GM12878 (cell line): ENCODE data around the gene RAPGEF4. TPM values are rescaled to one million over a fixed set of nuclear protein-coding genes. Genes with fewer than 3 reads are reported as not detected.

Experiments used
- ATAC-seq: fragments of 200-7000 bp; cut with Tn5 transposase; 3 replicates; pipeline ENCODE4 v1.9.1; 2020; ENCODE audit warnings: mild to moderate bottlenecking, moderate library complexity
- BruUV-seq: library from RNA; stranded (reverse); fragments of 400-500 nt; replicated peaks from 2 replicates; lab custom pipeline; 2021; lab: Mats Ljungman, UMichigan
- CTCF ChIA-PET: fragments of 300-600 bp; sonication (Branson Sonifier 250); formaldehyde crosslinking; extraction: SDS; loops from one replicate; lab custom pipeline; 2021; ENCODE audit warnings: inconsistent platforms; lab: Yijun Ruan, JAX
- POLR2A ChIA-PET: fragments of 350-600 bp; formaldehyde crosslinking; extraction: SDS; loops from one replicate; lab custom pipeline; 2021; ENCODE audit warnings: inconsistent platforms; lab: Charles Lee
- RAD21 ChIA-PET: fragments of 300-600 bp; sonication (Branson Sonifier 250); formaldehyde crosslinking; loops from one replicate; lab custom pipeline; 2023; ENCODE audit warnings: antibody characterized with exemption; ENCODE audit not compliant: unreplicated experiment; lab: Charles Lee
- SMC1A ChIA-PET: fragments of 300-600 bp; sonication (Branson Sonifier 250); formaldehyde crosslinking; loops from one replicate; lab custom pipeline; 2023; ENCODE audit not compliant: unreplicated experiment, uncharacterized antibody; lab: Charles Lee
- DNase-seq: peaks from one replicate; pipeline ENCODE4 v3.0.0-alpha.2; 2011; ENCODE audit warnings: low read depth, low spot score
- FAIRE-seq: peaks from 3 replicates; lab custom pipeline; 2011; peaks lifted over from hg19 to GRCh38; lab: Jason Lieb, UNC
- H2AFZ ChIP-seq: 2 replicates; pipeline ENCODE4 v1.6.0; 2011; ENCODE audit warnings: low read depth, low read length, control low read depth; ENCODE audit not compliant: control insufficient read depth
- H3K27ac ChIP-seq: 2 replicates; pipeline ENCODE4 v1.5.1; 2011; ENCODE audit warnings: control low read depth; ENCODE audit not compliant: control insufficient read depth, insufficient read depth
- H3K27me3 ChIP-seq, 2 experiments: replicated peaks in 1 of 2; 2 replicates each; pipeline versions ENCODE4 v1.6.0 to v1.6.1; 2011; ENCODE audit warnings: low read length in 1 of 2; ENCODE audit not compliant: control insufficient read depth in 2 of 2, insufficient read depth in 2 of 2
- H3K36me3 ChIP-seq, 2 experiments: 2 replicates each; pipeline ENCODE4 v1.5.1; 2011; ENCODE audit warnings: low read length in 1 of 2; ENCODE audit not compliant: control insufficient read depth in 2 of 2, insufficient read depth in 2 of 2
- H3K4me1 ChIP-seq: 2 replicates; pipeline ENCODE4 v1.6.1; 2011; ENCODE audit warnings: mild to moderate bottlenecking, low read length, moderate library complexity, mixed read lengths; ENCODE audit not compliant: control insufficient read depth, insufficient read depth
- H3K4me2 ChIP-seq: 2 replicates; pipeline ENCODE4 v1.6.0; 2011; ENCODE audit warnings: control low read depth; ENCODE audit not compliant: control insufficient read depth, insufficient read depth
- H3K4me3 ChIP-seq: fragments of 200-600 bp; sonication (generic); 2 replicates; pipeline ENCODE4 v1.5.1; 2016
- H3K79me2 ChIP-seq: 2 replicates; pipeline ENCODE4 v1.6.0; 2011; ENCODE audit warnings: low read length; ENCODE audit not compliant: control insufficient read depth, insufficient read depth
- H3K9ac ChIP-seq: 2 replicates; pipeline ENCODE4 v1.8.0; 2011; ENCODE audit warnings: low read length, control low read depth, mixed read lengths; ENCODE audit not compliant: control insufficient read depth, insufficient read depth
- H3K9me3 ChIP-seq: replicated peaks from 3 replicates; pipeline ENCODE4 v1.5.1; 2011; ENCODE audit warnings: mild to moderate bottlenecking, low read length; ENCODE audit not compliant: control insufficient read depth, insufficient read depth
- H4K20me1 ChIP-seq: 2 replicates; pipeline ENCODE4 v1.6.0; 2011; ENCODE audit not compliant: control insufficient read depth, insufficient read depth
- ATF3 ChIP-seq: IDR thresholded peaks from 2 replicates; pipeline ENCODE4 v1.6.1; 2011; ENCODE audit warnings: low read depth, mild to moderate bottlenecking, low read length, moderate library complexity, borderline replicate concordance; ENCODE audit errors: extremely low read depth
- BACH1 ChIP-seq: fragments of 450-650 bp; IDR thresholded peaks from 2 replicates; pipeline ENCODE4 v1.6.1; 2017; ENCODE audit warnings: mild to moderate bottlenecking, borderline replicate concordance
- BHLHE40 ChIP-seq, 2 experiments: fragments of 450-650 bp in 1 of 2; IDR thresholded peaks; 2 replicates each; pipeline ENCODE4 v1.6.1; 2011 to 2017; ENCODE audit warnings: low read depth in 2 of 2, borderline replicate concordance in 1 of 2, improper control_type of control experiment in 1 of 2, low read length in 1 of 2, mild to moderate bottlenecking in 1 of 2
- BMI1 ChIP-seq: fragments of 450-650 bp; IDR thresholded peaks from 2 replicates; pipeline ENCODE4 v1.6.1; 2016; ENCODE audit warnings: mild to moderate bottlenecking, moderate library complexity, borderline replicate concordance
- ETV6 ChIP-seq, 2 experiments: fragments of 450-650 bp in 1 of 2; IDR thresholded peaks in 1 of 2; conservative IDR thresholded peaks in 1 of 2; 2 replicates each; pipeline ENCODE4 v1.6.1; 2014; ENCODE audit warnings: antibody characterized with exemption in 1 of 2, borderline replicate concordance in 1 of 2, low read depth in 1 of 2, mild to moderate bottlenecking in 1 of 2, moderate library complexity in 1 of 2
- GABPA ChIP-seq: IDR thresholded peaks from 2 replicates; pipeline ENCODE4 v1.6.1; 2014; ENCODE audit warnings: antibody characterized with exemption, low read depth, mild to moderate bottlenecking, inconsistent platforms
- IKZF1 ChIP-seq: fragments of 450-650 bp; conservative IDR thresholded peaks from 2 replicates; pipeline ENCODE4 v1.6.1; 2017; ENCODE audit warnings: antibody characterized with exemption, mild to moderate bottlenecking
- MTA2 ChIP-seq: fragments of 450-650 bp; IDR thresholded peaks from 2 replicates; pipeline ENCODE4 v1.6.1; 2016; ENCODE audit warnings: low read depth, mild to moderate bottlenecking, moderate library complexity
- NFYB ChIP-seq: IDR thresholded peaks from 2 replicates; pipeline ENCODE4 v1.6.1; 2011; ENCODE audit warnings: low read depth, mild to moderate bottlenecking, low read length, improper control_type of control experiment, moderate library complexity; ENCODE audit not compliant: insufficient read depth
- PAX5 ChIP-seq: IDR thresholded peaks from 2 replicates; pipeline ENCODE4 v1.6.1; 2011; ENCODE audit warnings: low read depth, low read length, borderline replicate concordance
- PAX8 ChIP-seq: fragments of 450-650 bp; IDR thresholded peaks from 2 replicates; pipeline ENCODE4 v1.6.1; 2017; ENCODE audit warnings: mild to moderate bottlenecking, moderate library complexity
- SMAD5 ChIP-seq: IDR thresholded peaks from 2 replicates; pipeline ENCODE4 v1.6.1; 2016; ENCODE audit warnings: antibody characterized with exemption, low read depth
- SP1 ChIP-seq: IDR thresholded peaks from one replicate; pipeline ENCODE4 v1.6.1; 2011; ENCODE audit warnings: low read depth, low read length
- TARDBP ChIP-seq: IDR thresholded peaks from 2 replicates; pipeline ENCODE4 v1.6.1; 2016; ENCODE audit warnings: borderline replicate concordance
- WGBS: methylation state at CpG from one replicate; pipeline ENCODE4 v1.1.6; 2016; ENCODE audit warnings: low lambda C conversion rate; ENCODE audit not compliant: insufficient replicate concordance, insufficient coverage; ENCODE audit errors: missing lambda C conversion rate; 5-methylcytosine and 5-hydroxymethylcytosine counted together
- in situ Hi-C: fragments of 300-500 bp; cut with MboI; formaldehyde crosslinking; loops from 9 replicates; pipeline ENCODE4 v1.14.3; 2018; ENCODE audit warnings: mixed read lengths
- intact Hi-C: fragments of 100-400 bp; cut with micrococcal nuclease; formaldehyde crosslinking; loops from one replicate; pipeline ENCODE4 v1.14.2; 2022; ENCODE audit not compliant: unreplicated experiment
- polyA plus RNA-seq, 11 experiments: library from polyadenylated mRNA; depleted of rRNA in 4 of 11; unstranded in 6 of 11; stranded (reverse) in 5 of 11; fragments of >200 nt; fragmentation: Nextera tagmentation in 4 of 11; fragmentation: Illumina TruSeq in 1 of 11; extraction: Ambion mirVana in 4 of 11; extraction: Trizol in 1 of 11; gene quantifications; 1 replicate in 1 of 11; 2 replicates in 10 of 11; pipeline versions ENCODE4 v1.2.1 to v1.2.3, GENCODE V29; 2011 to 2016; ENCODE audit warnings: inconsistent platforms in 2 of 11, missing spikeins in 2 of 11, low read depth in 1 of 11
- total RNA-seq, 4 experiments: library from RNA; depleted of rRNA in 3 of 4; stranded (reverse); fragments of >200 nt in 3 of 4; fragmentation: Illumina TruSeq in 1 of 4; extraction: Trizol in 1 of 4; gene quantifications; 2 replicates each; pipeline versions ENCODE4 v1.2.1 to v1.2.3, GENCODE V29; 2013 to 2021

The RAPGEF4 gene
- total and polyA plus RNA-seq, 10 of the 15 experiments (the other 5 are each of a cell fraction or from before 2014, with no cell fraction given), result 0.18 TPM; not detected in 8

DNA sequence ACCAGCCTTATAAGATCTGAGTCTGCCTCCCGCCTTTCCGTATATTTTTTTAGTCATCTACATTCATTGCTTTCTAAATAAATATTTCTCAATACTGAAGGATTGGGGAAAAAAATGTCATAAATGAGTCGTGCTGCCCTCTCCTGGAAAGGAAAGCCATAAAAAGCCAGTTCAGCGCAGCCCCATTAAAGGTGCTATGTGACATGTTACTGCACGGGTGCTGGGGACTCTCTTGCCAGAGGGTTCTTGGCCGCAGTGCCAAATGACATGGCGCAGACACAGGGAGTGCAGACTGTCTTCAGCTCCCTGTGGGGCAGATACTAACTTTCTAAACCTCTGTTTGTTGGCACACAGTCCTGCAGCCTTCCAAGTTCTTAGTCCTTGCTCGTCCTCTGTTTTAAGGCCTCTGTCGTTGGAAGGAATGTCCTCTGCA lies 286.3 kb downstream of the RAPGEF4 start:
- no peak overlapping the region for H3K9ac ChIP-seq
- H3K4me2 ChIP-seq, result no peak overlapping the region
- FAIRE-seq, result no peak
- ChIA-PET SMC1A (no interaction called here), POLR2A (no interaction called here), CTCF (interaction anchor here (0.6 kb wide), 1 partner anchor 189 kb away, joined by 3 read pairs; no protein-coding TSS in a partner anchor), RAD21 (no interaction called here)
- no peak overlapping the region for H2AFZ ChIP-seq
- H3K9me3 ChIP-seq, result no peaks in the 10 kb centered on the region
- no peak for DNase-seq
- 57% methylated on average over 9 of the region's 9 CpGs for WGBS
- no TSS peak for BruUV-seq
- H3K4me3 ChIP-seq, result no peak overlapping the region
- H4K20me1 ChIP-seq, result no peaks in the 10 kb centered on the region
- in situ Hi-C loops, result no loop called here
- no peak for TF ChIP-seq ETV6 (conservative IDR thresholded peaks at IDR 0.05 in 1 of 2, IDR thresholded peaks at IDR 0.05 in 1 of 2; ENCODE audit: borderline replicate concordance in 1 of 2, low read depth in 1 of 2)
- no peak for TF ChIP-seq MTA2
- no peak for ATAC-seq
- H3K4me1 ChIP-seq, result no peaks in the 10 kb centered on the region
- no peaks in the 10 kb centered on the region for H3K36me3 ChIP-seq
- no peaks in the 10 kb centered on the region for H3K79me2 ChIP-seq
- H3K27me3 ChIP-seq, result peaks cover 0 to 2% of the 10 kb centered on the region in 2 experiments; a peak in 2 of 4 replicates
- intact Hi-C loops, result loop anchor here (10.0 kb wide), 1 partner anchor 373 kb away; no protein-coding TSS in a partner anchor
- H3K27ac ChIP-seq, result no peak overlapping the region

GRCh38 chr2:173023718-173024117 lies 288.1 kb downstream of the RAPGEF4 start:
- Histone ChIP-seq H3K79me2 (no peaks in the 10 kb centered on the region), H3K4me2 (no peak overlapping the region), H3K36me3 (no peaks in the 10 kb centered on the region), H3K27ac (no peak overlapping the region), H3K9ac (no peak overlapping the region), H3K4me3 (no peak overlapping the region), H3K9me3 (no peaks in the 10 kb centered on the region), H4K20me1 (no peaks in the 10 kb centered on the region), H2AFZ (no peak overlapping the region), H3K4me1 (no peaks in the 10 kb centered on the region), H3K27me3 (peaks cover 0 to 2% of the 10 kb centered on the region in 2 experiments; a peak in 2 of 4 replicates)
- WGBS, result 29% methylated on average over 5 of the region's 5 CpGs
- no peak for ATAC-seq
- intact Hi-C loops, result loop anchor here (10.0 kb wide), 1 partner anchor 371 kb away; no protein-coding TSS in a partner anchor
- FAIRE-seq, result no peak
- SMC1A ChIA-PET, result no interaction called here
- BruUV-seq, result no TSS peak
- CTCF ChIA-PET, result interaction anchor here (0.6 to 1.3 kb wide), 5 partner anchors 9 to 1069 kb away, joined by 3 to 5 read pairs (median 3); no protein-coding TSS in a partner anchor
- RAD21 ChIA-PET, result no interaction called here
- no peak for DNase-seq
- in situ Hi-C loops, result no loop called here
- POLR2A ChIA-PET, result no interaction called here
- TF ChIP-seq SP1 (no peak), BMI1 (no peak), BHLHE40 (IDR thresholded peaks at IDR 0.05; ENCODE audit: borderline replicate concordance in 1 of 2, low read depth in 2 of 2, low read length in 1 of 2) (no peak), NFYB (no peak), PAX8 (no peak), ATF3 (no peak), TARDBP (no peak), SMAD5 (no peak), GABPA (no peak), PAX5 (no peak), BACH1 (no peak), IKZF1 (no peak)
